Inflammatory macrophage treated with lipopolysaccharide for 4 hours (primary cell): ENCODE data around the gene COA3.

Experiments used
- DNase-seq: peaks from one replicate; pipeline ENCODE4 v3.0.0-alpha.2; 2020

The COA3 gene

GRCh38 chr17:42748908-42749798 lies 49.4 kb downstream of the COA3 start:
- no peak for DNase-seq

GRCh38 chr17:42748202-42748907 lies 50.1 kb downstream of the COA3 start:
- no peak for DNase-seq
